RKO (cell line): ENCODE results near the gene CTPS2.

Source experiments
- DNase-seq: peaks from one replicate; pipeline ENCODE4 v3.0.0-alpha.2; 2016; ENCODE audit warnings: low spot score

CTPS2 gene

GRCh38 chrX:16711893-16712547 lies 449 bp downstream of the CTPS2 start:
- no peak for DNase-seq

DNA sequence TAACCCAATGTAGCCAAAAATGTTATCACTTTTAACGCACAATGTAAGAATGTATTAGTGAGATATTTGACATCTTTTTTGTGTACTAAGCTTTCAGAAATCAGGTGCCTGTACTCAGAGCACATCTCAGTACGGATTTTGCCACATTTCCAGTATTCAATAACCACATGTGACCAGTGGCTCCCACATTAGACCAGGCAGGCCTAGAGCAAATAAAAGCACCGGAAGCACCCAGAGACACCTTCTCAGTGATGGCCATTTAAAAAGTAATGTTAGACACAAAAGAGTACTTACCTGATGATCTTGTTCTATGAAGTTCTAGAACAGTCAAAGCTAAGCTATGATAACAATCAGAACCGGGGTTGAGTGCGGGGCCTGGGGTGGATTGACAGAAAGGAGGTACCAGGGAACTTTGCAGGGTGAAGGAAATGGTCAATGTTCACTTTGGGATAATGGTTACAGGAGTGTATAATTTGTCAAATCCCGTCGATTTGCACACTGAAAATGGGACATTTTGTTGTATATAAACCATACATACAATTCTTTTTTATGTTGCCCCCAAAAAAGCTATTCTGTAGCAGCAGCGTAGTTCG lies 1.2 kb downstream of the CTPS2 start:
- DNase-seq = peak; percentile 46

- DNase-seq = no peak
Measured at GRCh38 chrX:16708016-16708415, 4.5 kb downstream of the CTPS2 start.

DNA sequence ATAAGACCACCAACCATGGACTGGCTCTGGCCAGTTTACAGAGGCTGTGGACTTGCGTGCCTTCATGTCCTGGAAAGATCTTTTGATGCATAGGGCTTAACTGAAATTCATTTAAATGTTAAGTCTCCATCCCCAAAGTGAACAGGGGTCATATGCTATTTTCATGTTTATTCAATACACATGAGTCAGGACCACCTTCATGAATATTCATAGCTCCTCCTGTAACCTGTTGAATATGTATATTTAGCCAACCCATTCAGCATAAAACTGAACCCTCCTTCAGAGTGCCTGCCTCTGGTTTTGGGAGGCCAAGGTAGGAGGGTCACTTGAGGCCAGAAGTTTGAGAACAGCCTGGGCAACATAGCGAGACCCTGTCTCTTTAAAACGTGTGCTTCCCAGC lies 7.1 kb downstream of the CTPS2 start:
- DNase-seq = no peak

- DNase-seq = no peak
Measured at GRCh38 chrX:16702700-16703599, 9.5 kb downstream of the CTPS2 start.

- no peak for DNase-seq
Measured at GRCh38 chrX:16700734-16701133, 11.7 kb downstream of the CTPS2 start.

DNA sequence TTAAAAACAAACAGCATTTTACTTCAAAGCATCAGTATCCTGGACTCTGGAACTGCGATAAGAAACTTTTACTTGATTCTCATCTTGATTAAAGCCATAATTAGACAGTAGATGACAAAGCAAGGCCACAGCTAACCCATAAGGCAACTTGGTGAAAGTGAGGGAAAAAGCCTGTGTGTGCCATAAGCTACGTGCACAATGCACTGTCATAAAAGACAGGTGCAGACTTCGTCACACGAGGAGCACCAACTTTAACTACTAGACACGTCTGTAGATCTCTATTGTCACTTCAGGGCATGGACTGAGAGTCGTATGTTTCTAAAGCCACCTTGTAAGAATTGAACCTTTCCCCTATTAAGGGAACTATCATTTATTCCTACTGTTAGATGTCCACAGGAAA lies 13.1 kb downstream of the CTPS2 start:
- DNase-seq = no peak

- DNase-seq = no peak
Measured at GRCh38 chrX:16696956-16697355, 15.5 kb downstream of the CTPS2 start.

- peak; percentile 59 for DNase-seq
Measured at GRCh38 chrX:16695079-16695676, 17.3 kb downstream of the CTPS2 start.

DNA sequence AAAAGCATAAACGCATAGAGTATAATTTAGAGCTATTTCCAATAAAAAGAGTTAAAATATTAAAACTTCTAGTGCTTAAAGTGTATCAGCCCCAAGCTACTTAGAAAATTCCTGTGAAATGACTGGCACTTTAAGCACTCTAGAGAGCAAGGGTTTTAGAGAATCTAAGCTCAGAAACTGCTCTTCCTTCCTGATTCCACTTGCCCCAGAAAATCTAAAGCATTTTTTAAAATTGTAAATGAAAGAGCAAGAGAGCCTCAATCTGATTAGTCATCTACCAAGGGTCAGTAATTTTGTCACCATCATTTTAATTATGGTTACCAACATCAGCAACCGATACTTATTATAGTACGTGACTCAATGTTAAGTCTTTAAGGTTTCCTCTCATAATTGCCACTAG lies 25.0 kb downstream of the CTPS2 start:
- no peak for DNase-seq

DNA sequence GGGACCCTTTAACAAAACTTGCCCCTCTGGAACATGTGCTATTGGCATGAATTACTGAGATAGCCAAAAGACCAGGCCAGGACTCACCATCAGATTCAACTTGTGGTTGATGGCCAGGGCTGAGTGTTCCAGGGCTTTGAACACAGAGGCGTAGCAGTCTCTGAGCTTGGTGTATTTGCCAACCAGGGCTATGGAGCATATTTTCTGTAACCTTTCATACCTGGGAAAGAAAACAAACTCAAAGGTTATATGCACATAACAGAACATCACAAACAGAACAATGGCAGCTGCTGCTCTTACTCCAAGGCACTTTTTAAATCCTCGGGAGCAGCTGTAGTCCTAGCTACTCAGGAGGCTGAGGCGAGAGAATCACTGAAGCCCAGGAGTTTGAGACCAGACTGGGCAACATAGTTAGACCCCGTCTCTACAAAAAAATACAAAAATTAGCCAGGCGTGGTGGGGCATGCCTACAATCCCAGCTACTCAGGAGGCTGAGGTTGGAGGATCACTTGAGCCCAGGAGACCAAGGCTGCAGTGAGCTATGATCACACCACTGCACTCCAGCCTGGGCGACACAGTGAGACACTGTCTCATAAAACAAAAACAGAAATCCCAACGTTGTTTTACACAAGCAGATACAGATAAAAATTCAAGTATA lies 29.3 kb downstream of the CTPS2 start:
- DNase-seq = no peak

DNA sequence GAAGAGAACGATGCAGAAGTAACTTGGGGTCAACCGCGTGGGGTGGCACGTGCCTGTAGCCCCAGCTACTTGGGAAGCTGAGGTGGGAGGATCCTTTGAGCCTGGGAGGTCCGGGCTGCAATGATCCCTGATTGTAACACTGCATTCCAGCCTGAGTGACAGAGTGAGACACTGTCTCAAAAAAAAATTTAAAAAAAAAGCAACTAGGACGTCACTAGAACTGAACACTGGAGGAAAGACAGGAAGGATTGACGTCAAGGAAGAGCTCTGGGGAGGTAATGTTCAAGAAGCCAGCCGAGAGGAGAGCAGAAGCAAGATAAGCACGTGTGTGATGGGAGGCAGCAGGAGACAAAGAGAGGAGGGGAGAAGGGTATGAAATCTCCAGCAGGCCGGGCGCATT lies 33.8 kb downstream of the CTPS2 start:
- DNase-seq = no peak

- DNase-seq = peak; percentile 71
Measured at GRCh38 chrX:16671005-16671404, 41.5 kb downstream of the CTPS2 start.

GRCh38 chrX:16666541-16666940 lies 45.9 kb downstream of the CTPS2 start:
- DNase-seq = no peak

DNA sequence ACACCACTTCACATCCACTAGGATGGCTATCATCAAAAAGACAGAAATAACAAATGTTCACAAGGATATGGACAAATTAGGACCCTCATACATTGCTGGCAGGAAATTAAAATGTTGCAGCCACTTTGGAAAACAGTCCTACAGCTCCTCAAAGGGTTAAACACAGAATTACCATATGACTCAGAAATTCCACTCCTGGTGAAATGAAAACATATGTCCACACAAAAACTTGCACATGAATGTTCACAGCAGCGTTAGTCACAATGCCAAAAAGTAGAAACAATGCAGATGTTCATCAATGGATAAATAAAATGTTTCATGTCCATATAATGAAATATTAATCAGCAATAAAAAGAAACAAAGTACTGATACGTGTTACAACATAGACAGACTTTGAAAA lies 47.4 kb downstream of the CTPS2 start:
- DNase-seq = peak; percentile 32

DNA sequence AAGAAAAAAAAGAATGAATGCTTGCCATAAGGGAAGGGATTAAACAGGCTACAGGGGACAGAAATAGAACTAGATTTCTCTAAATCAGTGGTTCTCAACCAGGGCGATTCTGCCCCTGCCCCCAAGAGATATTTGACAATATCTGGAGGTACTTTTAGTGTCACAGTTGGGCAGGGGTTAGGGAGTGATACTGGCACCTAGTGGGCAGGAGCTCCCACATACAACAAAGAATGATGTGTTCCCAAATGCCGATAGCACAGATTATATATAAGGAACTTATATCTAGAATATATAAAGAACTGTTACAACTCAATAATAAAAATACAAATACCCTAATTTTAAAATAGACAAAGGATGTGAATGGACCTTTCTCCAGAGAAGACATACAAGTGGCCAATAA lies 47.8 kb downstream of the CTPS2 start:
- no peak for DNase-seq

DNA sequence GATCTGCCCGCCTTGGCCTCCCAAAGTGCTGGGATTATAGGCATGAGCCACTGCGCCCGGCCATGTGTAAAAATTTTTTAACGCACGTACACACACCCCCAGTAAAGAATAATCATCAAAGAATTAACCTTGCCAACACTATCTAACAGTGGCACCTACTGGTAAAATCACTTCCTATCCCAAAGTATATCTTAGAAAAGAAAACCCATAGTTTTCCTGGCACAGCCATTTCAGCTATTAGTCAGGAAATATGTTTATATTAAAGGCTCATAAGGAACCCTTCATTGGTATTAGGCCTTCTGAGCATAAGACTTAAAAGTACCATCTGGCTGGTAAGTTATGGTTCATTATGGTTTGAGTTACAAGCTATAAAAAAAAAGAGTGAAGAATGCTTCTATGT lies 48.4 kb downstream of the CTPS2 start:
- DNase-seq = peak; percentile 8

- DNase-seq = no peak
Measured at GRCh38 chrX:16662402-16662801, 50.1 kb downstream of the CTPS2 start.

GRCh38 chrX:16661495-16661894 lies 51.0 kb downstream of the CTPS2 start:
- no peak for DNase-seq

GRCh38 chrX:16659321-16659720 lies 53.1 kb downstream of the CTPS2 start:
- DNase-seq = no peak

DNA sequence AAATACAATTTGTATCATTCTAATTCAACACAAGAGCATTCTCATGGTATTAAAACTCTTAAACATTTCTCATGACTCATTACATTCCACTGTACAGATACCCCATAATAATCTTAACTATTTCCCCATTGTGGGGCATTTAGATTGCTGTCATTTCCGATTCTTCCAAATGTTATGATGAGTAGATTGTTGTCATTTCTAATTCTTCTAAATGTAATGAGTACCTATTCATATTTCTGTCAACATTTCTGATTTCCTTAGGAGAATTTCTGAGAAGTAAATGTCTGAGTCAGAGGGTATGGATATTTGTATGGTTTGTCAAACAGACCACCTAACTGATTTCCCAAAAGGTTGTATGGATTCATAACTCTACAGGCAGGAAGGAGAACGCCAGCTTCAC lies 54.2 kb downstream of the CTPS2 start:
- no peak for DNase-seq

DNA sequence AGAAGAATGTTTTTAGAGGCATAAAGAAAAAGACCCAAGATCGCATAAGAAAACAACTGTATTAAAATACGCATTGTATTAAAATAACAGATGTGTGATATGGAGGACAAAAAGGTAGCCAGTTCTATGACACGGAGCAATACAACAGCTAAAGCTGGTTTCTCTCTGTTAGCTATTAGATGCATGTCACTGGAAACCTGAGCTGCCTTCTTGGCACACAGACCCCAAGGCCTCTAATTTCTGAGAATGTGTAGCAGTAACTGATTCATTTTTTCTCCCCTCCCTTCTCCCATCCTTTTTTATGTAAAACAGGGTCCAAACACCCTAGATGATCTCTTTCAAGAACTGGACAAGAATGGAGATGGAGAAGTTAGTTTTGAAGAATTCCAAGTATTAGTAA lies 58.4 kb downstream of the CTPS2 start:
- no peak for DNase-seq
